T-helper 22 cell (primary cell): Measurements from ENCODE around the gene CTAGE9.
"Not testable (repeated sequence)": the region's sequence is repeated elsewhere in the genome, so short reads cannot be mapped to it uniquely, and the experiment has no call there.

Source experiments
- DNase-seq: peaks from one replicate; pipeline ENCODE4 v3.0.0-alpha.2; 2020; ENCODE audit warnings: low read depth

The CTAGE9 gene

GRCh38 chr6:131710917-131711316 is at the start of gene CTAGE9:
CTAGE9 (minus strand) TSS chr6:131711017; CDS start chr6:131711017, 0 bp downstream.
- DNase-seq: not testable (repeated sequence)

- DNase-seq: no peak
These were observed 48.1 kb upstream of the CTAGE9 start for GRCh38 chr6:131758920-131759319.

- DNase-seq: no peak
These were observed 45.2 kb upstream of the CTAGE9 start for GRCh38 chr6:131756039-131756438.

GRCh38 chr6:131755597-131755996 is 44.8 kb upstream of the CTAGE9 start:
- DNase-seq: no peak

- no peak for DNase-seq
These were observed 44.1 kb upstream of the CTAGE9 start for GRCh38 chr6:131754715-131755567.

GRCh38 chr6:131754088-131754487 is 43.3 kb upstream of the CTAGE9 start:
- DNase-seq: no peak

GRCh38 chr6:131751012-131751715 is 40.3 kb upstream of the CTAGE9 start:
- DNase-seq: not testable (repeated sequence)

- no peak for DNase-seq
These were observed 38.2 kb upstream of the CTAGE9 start for GRCh38 chr6:131749023-131749422.

GRCh38 chr6:131747821-131748353 is 37.1 kb upstream of the CTAGE9 start:
- DNase-seq: no peak

- no peak for DNase-seq
These were observed 34.7 kb upstream of the CTAGE9 start for GRCh38 chr6:131745476-131745875.

- no peak for DNase-seq
These were observed 33.8 kb upstream of the CTAGE9 start for GRCh38 chr6:131744432-131745287.

- no peak for DNase-seq
These were observed 31.0 kb upstream of the CTAGE9 start for GRCh38 chr6:131741688-131742393.

GRCh38 chr6:131740161-131740560 is 29.3 kb upstream of the CTAGE9 start:
- no peak for DNase-seq

GRCh38 chr6:131739136-131739535 is 28.3 kb upstream of the CTAGE9 start:
- DNase-seq: no peak

- DNase-seq: no peak
These were observed 26.0 kb upstream of the CTAGE9 start for GRCh38 chr6:131736811-131737210.

GRCh38 chr6:131736003-131736596 is 25.3 kb upstream of the CTAGE9 start:
- DNase-seq: no peak

- no peak for DNase-seq
These were observed 22.7 kb upstream of the CTAGE9 start for GRCh38 chr6:131733376-131734016.

- DNase-seq: no peak
These were observed 20.4 kb upstream of the CTAGE9 start for GRCh38 chr6:131731224-131731623.

GRCh38 chr6:131730264-131730663 is 19.4 kb upstream of the CTAGE9 start:
- no peak for DNase-seq

- no peak for DNase-seq
These were observed 18.7 kb upstream of the CTAGE9 start for GRCh38 chr6:131729550-131729949.
